Right lobe of liver (tissue), 4 donors: Measurements from ENCODE around the gene ZIC2.

Experiments
- POLR2A ChIP-seq: fragments of 450-650 bp; IDR thresholded peaks from one replicate; pipeline ENCODE4 v1.6.1; 2017; ENCODE audit warnings: antibody characterized with exemption, mild to moderate bottlenecking
- TF ChIP-seq, protein P1 (sequence below), 4 donors: fragments of 200-600 bp in 3 of 4; fragments of 450-650 bp in 1 of 4; IDR thresholded peaks; one replicate each; pipeline versions ENCODE4 v1.5.1 to v1.8.0; 2016 to 2022; ENCODE audit warnings: antibody characterized with exemption in 4 of 4, mild to moderate bottlenecking in 2 of 4
- donor health status: DM: no; HTN: no; CAD: no.
- donor health status: DM: no; HTN: no; CAD: no.
- donor health status: DM: no; HTN: yes; CAD: no.

- TF ChIP-seq POLR2A, result no peak
- TF ChIP-seq, protein P1, sequence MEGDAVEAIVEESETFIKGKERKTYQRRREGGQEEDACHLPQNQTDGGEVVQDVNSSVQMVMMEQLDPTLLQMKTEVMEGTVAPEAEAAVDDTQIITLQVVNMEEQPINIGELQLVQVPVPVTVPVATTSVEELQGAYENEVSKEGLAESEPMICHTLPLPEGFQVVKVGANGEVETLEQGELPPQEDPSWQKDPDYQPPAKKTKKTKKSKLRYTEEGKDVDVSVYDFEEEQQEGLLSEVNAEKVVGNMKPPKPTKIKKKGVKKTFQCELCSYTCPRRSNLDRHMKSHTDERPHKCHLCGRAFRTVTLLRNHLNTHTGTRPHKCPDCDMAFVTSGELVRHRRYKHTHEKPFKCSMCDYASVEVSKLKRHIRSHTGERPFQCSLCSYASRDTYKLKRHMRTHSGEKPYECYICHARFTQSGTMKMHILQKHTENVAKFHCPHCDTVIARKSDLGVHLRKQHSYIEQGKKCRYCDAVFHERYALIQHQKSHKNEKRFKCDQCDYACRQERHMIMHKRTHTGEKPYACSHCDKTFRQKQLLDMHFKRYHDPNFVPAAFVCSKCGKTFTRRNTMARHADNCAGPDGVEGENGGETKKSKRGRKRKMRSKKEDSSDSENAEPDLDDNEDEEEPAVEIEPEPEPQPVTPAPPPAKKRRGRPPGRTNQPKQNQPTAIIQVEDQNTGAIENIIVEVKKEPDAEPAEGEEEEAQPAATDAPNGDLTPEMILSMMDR (IDR thresholded peaks at IDR 0.05), result no peak
These were observed 2.0 kb upstream of the ZIC2 start for GRCh38 chr13:99979453-99980200.
